Parathyroid adenoma (tissue), 2 donors: ENCODE measurements around the gene PACSIN1.

Experiments
- H2AFZ ChIP-seq: fragments of 300-600 bp; sonication (generic); one replicate; pipeline ENCODE4 v1.7.0; 2017; ENCODE audit warnings: antibody characterized with exemption, mild to moderate bottlenecking
- H3K27ac ChIP-seq: fragments of 300-600 bp; sonication (generic); one replicate; pipeline ENCODE4 v1.7.0; 2017
- H3K27me3 ChIP-seq: fragments of 300-600 bp; sonication (generic); one replicate; pipeline ENCODE4 v1.7.0; 2017; ENCODE audit warnings: low read length; ENCODE audit not compliant: control insufficient read depth, insufficient read depth
- H3K36me3 ChIP-seq: fragments of 300-600 bp; sonication (generic); one replicate; pipeline ENCODE4 v1.7.0; 2017; ENCODE audit warnings: low read length; ENCODE audit not compliant: control insufficient read depth, insufficient read depth
- H3K4me1 ChIP-seq: fragments of 300-600 bp; sonication (generic); one replicate; pipeline ENCODE4 v1.7.0; 2017; ENCODE audit warnings: control low read depth
- H3K4me2 ChIP-seq: fragments of 300-600 bp; sonication (generic); one replicate; pipeline ENCODE4 v1.7.0; 2017; ENCODE audit warnings: low read length
- H3K4me3 ChIP-seq: fragments of 300-600 bp; sonication (generic); one replicate; pipeline ENCODE4 v1.7.0; 2017; ENCODE audit warnings: low read depth, low read length
- H3K79me2 ChIP-seq: fragments of 300-600 bp; sonication (generic); one replicate; pipeline ENCODE4 v1.7.0; 2017; ENCODE audit warnings: control low read depth
- H3K9ac ChIP-seq: fragments of 300-600 bp; sonication (generic); one replicate; pipeline ENCODE4 v1.7.0; 2017; ENCODE audit warnings: mild to moderate bottlenecking
- H3K9me3 ChIP-seq: fragments of 300-600 bp; sonication (generic); one replicate; pipeline ENCODE4 v1.7.0; 2017; ENCODE audit warnings: low read length; ENCODE audit not compliant: control insufficient read depth
- CTCF ChIP-seq: fragments of 300-600 bp; sonication (generic); IDR thresholded peaks from one replicate; pipeline ENCODE4 v1.7.0; 2017; ENCODE audit warnings: antibody characterized with exemption, mild to moderate bottlenecking
- donor health status: primary hyperparathyroidism.

PACSIN1 gene

DNA sequence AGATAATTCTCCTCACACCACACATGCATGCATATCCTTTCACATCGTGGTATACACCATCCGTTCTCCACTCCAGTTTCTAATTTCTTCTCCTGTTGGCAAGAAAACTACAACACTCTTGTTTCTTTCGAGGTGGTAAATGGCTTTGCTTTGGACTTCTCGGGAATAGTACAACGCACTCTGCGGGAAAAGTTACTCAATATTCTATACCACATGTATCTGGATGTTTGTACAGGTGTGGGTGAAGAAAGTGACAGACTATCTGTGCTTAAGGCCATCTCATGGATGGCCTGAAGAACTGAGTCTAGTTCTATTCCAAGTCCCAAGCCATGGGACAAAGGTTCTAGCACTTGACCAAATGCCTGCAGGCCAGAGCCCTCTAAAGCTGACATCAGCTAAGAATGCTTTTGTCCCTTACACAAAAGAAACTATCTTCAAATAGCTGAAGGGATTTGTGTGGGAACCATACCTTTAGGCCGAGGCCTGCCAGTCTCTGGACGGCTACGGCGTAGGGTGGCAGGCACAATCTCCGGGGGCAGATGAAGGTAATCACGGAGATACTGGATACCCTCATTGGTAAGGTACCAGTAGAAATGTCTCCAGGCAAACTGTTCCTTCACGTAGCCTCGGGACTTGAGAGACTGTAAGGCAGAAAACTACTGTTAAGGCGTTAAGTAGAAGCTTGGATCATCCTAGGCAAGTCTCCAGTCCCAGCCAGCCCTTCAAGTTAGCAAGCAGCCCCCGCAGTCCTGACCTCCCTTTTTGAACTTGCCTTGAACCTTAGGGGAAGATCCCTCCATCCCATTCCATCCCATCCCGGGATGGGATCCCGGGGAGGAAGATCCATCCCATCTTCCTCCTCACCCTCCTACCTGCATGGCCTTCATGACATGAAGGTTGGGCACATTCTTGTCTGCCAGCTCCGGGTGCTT, 41.4 kb upstream of the PACSIN1 start:
- no peak overlapping the region for H2AFZ ChIP-seq
- H3K9me3 ChIP-seq = no peaks in the 10 kb centered on the region
- H3K27ac ChIP-seq = peak overlapping the region; percentile 83
- H3K4me3 ChIP-seq = peak overlapping the region; percentile 92
- TF ChIP-seq CTCF = no peak
- no peaks in the 10 kb centered on the region for H3K36me3 ChIP-seq
- H3K4me1 ChIP-seq = peaks cover 3% of the 10 kb centered on the region
- H3K9ac ChIP-seq = no peak overlapping the region
- no peaks in the 10 kb centered on the region for H3K79me2 ChIP-seq
- no peaks in the 10 kb centered on the region for H3K27me3 ChIP-seq
- peak overlapping the region; percentile 98 for H3K4me2 ChIP-seq

- peak overlapping the region; percentile 79 for H3K9ac ChIP-seq
- H3K4me1 ChIP-seq = peaks cover 3% of the 10 kb centered on the region
- peak overlapping the region; percentile 92 for H3K4me3 ChIP-seq
- H3K4me2 ChIP-seq = peak overlapping the region; percentile 98
- peak overlapping the region; percentile 97 for H2AFZ ChIP-seq
- H3K9me3 ChIP-seq = no peaks in the 10 kb centered on the region
- TF ChIP-seq CTCF = no peak
- H3K36me3 ChIP-seq = no peaks in the 10 kb centered on the region
- H3K27me3 ChIP-seq = no peaks in the 10 kb centered on the region
- H3K27ac ChIP-seq = peak overlapping the region; percentile 83
- no peaks in the 10 kb centered on the region for H3K79me2 ChIP-seq
Measured at GRCh38 chr6:34425132-34425497, 40.8 kb upstream of the PACSIN1 start.

GRCh38 chr6:34425498-34426410, 40.1 kb upstream of the PACSIN1 start, which contains the start of gene RPS10:
RPS10 (minus strand) TSS chr6:34426069; CDS start chr6:34425221, 848 bp downstream.
- no peaks in the 10 kb centered on the region for H3K36me3 ChIP-seq
- H3K4me1 ChIP-seq = peaks cover 3% of the 10 kb centered on the region
- H3K27ac ChIP-seq = peak within 1 kb of the TSS; percentile 83
- peak within 1 kb of the TSS; percentile 97 for H2AFZ ChIP-seq
- H3K4me3 ChIP-seq = peak within 1 kb of the TSS; percentile 92
- no peaks in the 10 kb centered on the region for H3K79me2 ChIP-seq
- H3K9me3 ChIP-seq = no peaks in the 10 kb centered on the region
- H3K4me2 ChIP-seq = peak within 1 kb of the TSS; percentile 98
- no peak for TF ChIP-seq CTCF
- H3K9ac ChIP-seq = peak within 1 kb of the TSS; percentile 79
- no peaks in the 10 kb centered on the region for H3K27me3 ChIP-seq

DNA sequence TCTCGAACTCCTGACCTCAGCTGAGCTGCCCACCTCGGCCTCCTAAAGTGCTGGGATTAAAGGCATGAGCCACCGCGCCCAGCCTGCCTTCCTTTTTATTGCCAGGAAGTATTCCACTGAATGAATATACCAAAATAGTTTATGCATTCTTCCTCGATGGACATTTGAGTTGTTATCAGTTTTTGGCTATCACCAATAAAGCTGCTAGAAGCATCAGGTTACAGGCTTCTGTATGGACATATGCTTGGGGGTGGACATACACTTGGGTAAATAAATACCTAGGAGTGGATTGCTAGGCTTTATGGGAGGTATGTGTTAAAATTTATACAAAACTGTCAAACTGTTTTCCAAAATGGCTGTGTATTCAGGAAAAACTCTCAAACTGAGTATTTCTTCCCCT, 30.0 kb upstream of the PACSIN1 start:
- no peaks in the 10 kb centered on the region for H3K4me1 ChIP-seq
- no peaks in the 10 kb centered on the region for H3K9me3 ChIP-seq
- no peaks in the 10 kb centered on the region for H3K79me2 ChIP-seq
- no peak overlapping the region for H3K27ac ChIP-seq
- no peak overlapping the region for H3K4me2 ChIP-seq
- H3K27me3 ChIP-seq = no peaks in the 10 kb centered on the region
- H3K4me3 ChIP-seq = no peak overlapping the region
- no peak overlapping the region for H2AFZ ChIP-seq
- no peaks in the 10 kb centered on the region for H3K36me3 ChIP-seq
- no peak overlapping the region for H3K9ac ChIP-seq
- TF ChIP-seq CTCF = no peak
